ENCODE results near the gene CFAP77. TPM values are rescaled to one million over a fixed set of nuclear protein-coding genes. Genes with fewer than 3 reads are reported as not detected.

The CFAP77 gene
- total RNA-seq, 1 experiment from 2014 or later: not detected

GRCh38 chr9:132541870-132542830 lies 132.1 kb downstream of the CFAP77 start:
- DNase-seq: peak; percentile 29 to 54
- H3K4me1 ChIP-seq: 0 out of 2 replicates have a peak, but pooled peaks cover 4% of the 10 kb centered on the region

DNA sequence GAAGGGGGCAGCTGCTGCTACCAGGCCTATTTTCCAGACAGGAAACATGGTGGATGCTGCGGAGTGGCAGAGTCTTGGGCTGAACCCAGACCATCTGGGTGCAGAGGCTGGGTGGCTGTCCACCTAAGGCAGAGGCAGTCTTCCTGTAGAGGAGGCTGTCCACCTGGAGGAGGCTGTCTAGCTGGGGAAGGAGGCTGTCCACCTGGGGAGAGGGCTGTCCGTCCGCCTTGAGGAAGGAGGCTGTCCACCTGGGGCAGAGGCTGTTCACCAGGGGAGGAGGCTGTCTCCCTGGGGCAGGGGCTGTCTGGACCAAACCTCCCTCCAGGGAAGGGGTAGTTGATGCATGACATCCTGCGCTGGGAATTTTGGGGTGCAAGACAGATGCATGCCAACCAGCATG lies 133.2 kb downstream of the CFAP77 start:
- peaks cover 3% of the 10 kb centered on the region; the same call in 1 of the 2 replicates for H3K27me3 ChIP-seq
- H3K36me3 ChIP-seq: no peaks in the 10 kb centered on the region
- no peak overlapping the region for H3K27ac ChIP-seq
- 0 out of 2 replicates have a peak, but pooled peaks cover 4% of the 10 kb centered on the region for H3K4me1 ChIP-seq
- no peak for DNase-seq
- H3K9me3 ChIP-seq (replicated peaks): no peaks in the 10 kb centered on the region
- no peak overlapping the region for H3K4me3 ChIP-seq

More at GRCh38 chr9:132541870-132542830, 132.1 kb downstream of the CFAP77 start:
- Histone ChIP-seq H3K4me3 (no peak overlapping the region), H3K27me3 (peaks cover 3% of the 10 kb centered on the region; the same call in 1 of the 2 replicates), H3K27ac (no peak overlapping the region), H3K9me3 (replicated peaks) (no peaks in the 10 kb centered on the region), H3K36me3 (no peaks in the 10 kb centered on the region)

- Histone ChIP-seq H3K27me3 (peaks cover 3% of the 10 kb centered on the region; the same call in 1 of the 2 replicates), H3K27ac (no peak overlapping the region), H3K36me3 (no peaks in the 10 kb centered on the region), H3K4me1 (0 out of 2 replicates have a peak, but pooled peaks cover 4% of the 10 kb centered on the region), H3K4me3 (no peak overlapping the region), H3K9me3 (replicated peaks) (no peaks in the 10 kb centered on the region)
- DNase-seq: peak; percentile 34 to 55
Observed at GRCh38 chr9:132543960-132544359, 133.9 kb downstream of the CFAP77 start.

- Histone ChIP-seq H3K36me3 (no peaks in the 10 kb centered on the region), H3K4me1 (0 out of 2 replicates have a peak, but pooled peaks cover 4% of the 10 kb centered on the region), H3K27me3 (peaks cover 7% of the 10 kb centered on the region; the same call in 1 of the 2 replicates), H3K9me3 (replicated peaks) (no peaks in the 10 kb centered on the region), H3K27ac (no peak overlapping the region), H3K4me3 (no peak overlapping the region)
- no peak for DNase-seq
Observed at GRCh38 chr9:132545578-132545977, 135.6 kb downstream of the CFAP77 start.

- Histone ChIP-seq H3K36me3 (no peaks in the 10 kb centered on the region), H3K9me3 (replicated peaks) (no peaks in the 10 kb centered on the region), H3K27me3 (peaks cover 4% of the 10 kb centered on the region; the same call in 1 of the 2 replicates), H3K4me1 (0 out of 2 replicates have a peak, but pooled peaks cover 4% of the 10 kb centered on the region), H3K27ac (no peak overlapping the region), H3K4me3 (peak overlapping the region; percentile 51)
- DNase-seq: peak; percentile 68 to 75
Observed at GRCh38 chr9:132546148-132547051, 136.4 kb downstream of the CFAP77 start.

DNA sequence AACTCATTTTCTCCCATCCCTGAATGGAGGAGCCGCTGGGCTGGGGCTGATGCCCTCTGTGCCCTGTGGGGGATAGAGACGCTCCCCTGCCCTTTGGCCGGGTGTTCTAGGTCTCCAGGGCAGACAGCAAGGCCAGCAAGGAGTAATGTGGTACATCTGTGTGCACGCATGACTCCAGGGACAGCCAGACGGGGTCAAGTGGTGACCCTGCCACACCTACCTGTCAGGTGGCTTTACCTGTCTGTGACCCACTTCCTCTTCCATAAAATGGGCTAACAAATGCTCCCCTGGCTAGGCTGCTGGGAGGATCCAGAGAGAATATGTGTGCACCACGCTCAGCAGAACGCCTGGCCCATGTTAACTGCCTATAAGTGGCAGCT lies 137.0 kb downstream of the CFAP77 start:
- DNase-seq: no peak
- H3K36me3 ChIP-seq: no peaks in the 10 kb centered on the region
- H3K27me3 ChIP-seq: peaks cover 6% of the 10 kb centered on the region; the same call in 1 of the 2 replicates
- H3K9me3 ChIP-seq (replicated peaks): no peaks in the 10 kb centered on the region
- no peak overlapping the region for H3K27ac ChIP-seq
- H3K4me3 ChIP-seq: no peak overlapping the region
- H3K4me1 ChIP-seq: 0 out of 2 replicates have a peak, but pooled peaks cover under 1% of the 10 kb centered on the region

DNA sequence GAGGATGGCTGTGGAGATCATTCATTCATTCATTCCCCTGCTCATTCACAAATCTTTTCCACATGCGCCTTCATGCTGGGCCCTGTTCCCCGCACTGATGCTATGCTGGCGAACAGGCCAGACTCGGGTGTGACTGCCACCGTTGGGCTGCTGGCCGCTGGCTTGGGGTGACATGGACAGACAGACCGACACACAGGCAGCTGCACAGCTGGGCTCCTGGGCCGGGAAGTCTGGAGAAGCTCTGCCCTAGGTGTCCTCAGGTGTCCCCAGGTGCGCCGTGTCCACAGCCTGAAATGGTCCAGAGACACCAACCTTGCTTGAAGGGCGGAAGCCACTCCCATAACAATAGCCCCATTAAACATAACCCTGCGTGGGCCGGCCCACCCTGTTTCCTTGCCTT lies 137.4 kb downstream of the CFAP77 start:
- DNase-seq: no peak
- Histone ChIP-seq H3K27me3 (peaks cover 8% of the 10 kb centered on the region; the same call in 1 of the 2 replicates), H3K27ac (no peak overlapping the region), H3K9me3 (replicated peaks) (no peaks in the 10 kb centered on the region), H3K4me3 (no peak overlapping the region), H3K36me3 (no peaks in the 10 kb centered on the region), H3K4me1 (no peaks in the 10 kb centered on the region)

GRCh38 chr9:132547976-132548730 lies 138.1 kb downstream of the CFAP77 start:
- Histone ChIP-seq H3K36me3 (no peaks in the 10 kb centered on the region), H3K27me3 (peaks cover 11% of the 10 kb centered on the region; the same call in 1 of the 2 replicates), H3K9me3 (replicated peaks) (no peaks in the 10 kb centered on the region), H3K27ac (no peak overlapping the region), H3K4me1 (no peaks in the 10 kb centered on the region), H3K4me3 (no peak overlapping the region)
- no peak for DNase-seq

GRCh38 chr9:132548751-132549640 lies 139.0 kb downstream of the CFAP77 start:
- Histone ChIP-seq H3K27me3 (peaks cover 11% of the 10 kb centered on the region; the same call in 1 of the 2 replicates), H3K36me3 (no peaks in the 10 kb centered on the region), H3K4me3 (no peak overlapping the region), H3K9me3 (replicated peaks) (no peaks in the 10 kb centered on the region), H3K4me1 (no peaks in the 10 kb centered on the region), H3K27ac (no peak overlapping the region)
- DNase-seq: no peak

DNA sequence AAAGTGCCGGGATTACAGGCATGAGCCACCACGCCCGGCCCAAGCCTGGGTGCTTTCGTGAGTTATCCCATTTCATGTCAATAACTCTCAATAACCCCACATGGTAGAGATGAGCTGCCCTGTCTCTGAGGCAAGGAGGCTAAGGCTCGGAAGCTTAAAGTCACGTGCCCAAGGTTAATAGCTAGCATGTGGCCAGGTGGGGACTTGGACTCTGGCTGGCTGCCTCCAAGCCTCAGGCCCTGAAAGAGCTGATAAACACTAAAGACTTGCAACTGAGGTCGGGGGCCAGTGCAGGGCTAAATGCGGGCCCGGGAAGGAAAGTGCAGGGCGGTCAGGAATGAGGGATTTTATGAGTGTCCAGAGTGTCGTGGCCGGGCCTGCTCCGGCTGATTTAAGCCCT lies 141.5 kb downstream of the CFAP77 start:
- no peaks in the 10 kb centered on the region for H3K36me3 ChIP-seq
- H3K9me3 ChIP-seq (replicated peaks): no peaks in the 10 kb centered on the region
- no peak overlapping the region for H3K27ac ChIP-seq
- peaks cover 11% of the 10 kb centered on the region; the same call in 1 of the 2 replicates for H3K27me3 ChIP-seq
- H3K4me1 ChIP-seq: no peaks in the 10 kb centered on the region
- H3K4me3 ChIP-seq: no peak overlapping the region
- DNase-seq: no peak

DNA sequence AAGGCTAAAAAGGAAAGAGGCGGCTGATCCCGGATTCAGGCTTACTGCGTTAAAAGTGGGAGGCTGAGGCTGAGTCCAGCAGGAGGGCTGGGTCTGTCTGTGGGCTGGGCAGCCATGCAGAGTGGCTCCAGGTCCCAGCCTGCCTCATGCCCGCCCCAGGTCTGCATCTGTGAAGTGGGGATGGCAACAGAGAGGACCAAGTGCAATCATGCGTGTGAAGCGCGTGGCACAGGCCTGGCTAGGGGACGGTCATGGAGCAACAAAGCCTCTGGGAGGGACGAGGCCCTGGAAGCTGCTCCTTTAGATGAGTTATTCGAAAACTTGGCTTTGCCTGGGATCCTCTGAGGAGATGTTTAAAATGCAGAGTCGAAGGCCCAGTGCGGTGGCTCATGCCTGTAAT lies 142.0 kb downstream of the CFAP77 start:
- no peak overlapping the region for H3K4me3 ChIP-seq
- no peak for DNase-seq
- H3K9me3 ChIP-seq (replicated peaks): no peaks in the 10 kb centered on the region
- no peak overlapping the region for H3K27ac ChIP-seq
- no peaks in the 10 kb centered on the region for H3K4me1 ChIP-seq
- peaks cover 13% of the 10 kb centered on the region for H3K27me3 ChIP-seq
- H3K36me3 ChIP-seq: no peaks in the 10 kb centered on the region

DNA sequence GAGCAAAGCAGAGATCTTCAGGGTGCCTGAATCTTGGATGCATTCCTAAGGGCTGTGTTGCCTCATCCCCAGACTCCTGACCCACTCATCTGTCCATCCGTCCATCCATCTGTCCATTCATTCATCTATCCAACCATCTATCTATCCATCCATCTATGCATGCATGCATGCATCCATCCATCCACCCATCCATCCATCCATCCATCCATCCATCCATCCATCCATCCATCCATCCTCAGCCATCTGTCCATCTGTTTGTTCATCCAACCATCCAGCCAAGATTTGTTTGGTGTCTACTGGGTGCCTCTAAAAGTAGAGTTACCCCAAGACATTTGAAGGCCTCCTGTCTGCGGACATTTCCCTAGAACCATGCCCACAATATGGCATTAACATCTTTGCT lies 144.7 kb downstream of the CFAP77 start:
- H3K27me3 ChIP-seq: peaks cover 18% of the 10 kb centered on the region

GRCh38 chr9:132555528-132555927 lies 145.5 kb downstream of the CFAP77 start:
- Histone ChIP-seq H3K27ac (no peak overlapping the region), H3K4me1 (no peaks in the 10 kb centered on the region), H3K36me3 (no peaks in the 10 kb centered on the region), H3K4me3 (no peak overlapping the region), H3K9me3 (replicated peaks) (no peaks in the 10 kb centered on the region; the same call in 1 of the 2 replicates), H3K27me3 (peaks cover 20% of the 10 kb centered on the region)
- DNase-seq: no peak

More for the DNA sequence above, 144.7 kb downstream of the CFAP77 start:
- H3K36me3 ChIP-seq: no peaks in the 10 kb centered on the region
- no peaks in the 10 kb centered on the region for H3K4me1 ChIP-seq
- H3K9me3 ChIP-seq (replicated peaks): no peaks in the 10 kb centered on the region; the same call in 1 of the 2 replicates
- H3K4me3 ChIP-seq: no peak overlapping the region
- H3K27ac ChIP-seq: no peak overlapping the region
- DNase-seq: no peak

Measured in SJCRH30 (cell line).